22Rv1 (cell line): ENCODE measurements around the gene RABGAP1L.
A peak's percentile ranks its signal among the peaks of the same experiment; 100 is the strongest.

Source experiments
- H3K27ac ChIP-seq: fragments of 450-650 bp; 2 replicates; pipeline ENCODE4 v1.5.1; 2017
- CTCF ChIP-seq: fragments of 450-650 bp; IDR thresholded peaks from 2 replicates; pipeline ENCODE4 v1.5.1; 2017; ENCODE audit warnings: mild to moderate bottlenecking
- ZFX ChIP-seq: fragments of 450-650 bp; IDR thresholded peaks from 2 replicates; pipeline ENCODE4 v1.6.1; 2017; ENCODE audit warnings: antibody characterized with exemption, borderline replicate concordance

RABGAP1L gene

GRCh38 chr1:174871886-174872285 is 712.6 kb downstream of the RABGAP1L start:
- H3K27ac ChIP-seq = no peak overlapping the region
- no peak for TF ChIP-seq ZFX
- no peak for TF ChIP-seq CTCF

DNA sequence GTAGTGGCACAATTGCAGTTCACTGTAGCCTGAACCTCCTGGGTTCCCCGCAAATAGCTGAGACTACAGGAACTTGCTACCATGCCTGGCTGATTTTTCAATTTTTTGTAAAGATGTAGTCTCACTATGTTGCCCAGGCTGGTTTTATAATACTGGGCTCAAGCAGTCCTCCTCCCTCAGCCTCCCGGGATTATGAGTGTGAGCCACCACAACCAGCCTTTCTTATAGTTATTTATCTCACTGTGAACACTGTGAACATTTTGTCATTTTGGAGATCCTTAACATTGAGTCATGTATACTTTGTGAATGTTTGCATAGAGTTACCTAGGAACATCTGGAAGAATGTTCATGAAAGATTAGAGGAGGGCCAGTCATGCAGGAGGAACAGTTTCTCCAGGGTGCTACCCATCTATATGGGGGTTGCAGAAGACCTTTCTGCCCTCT is 713.3 kb downstream of the RABGAP1L start:
- no peak for TF ChIP-seq CTCF
- no peak overlapping the region for H3K27ac ChIP-seq

- H3K27ac ChIP-seq = no peak overlapping the region
- no peak for TF ChIP-seq ZFX
- no peak for TF ChIP-seq CTCF
Observed at GRCh38 chr1:174874331-174875053, 715.2 kb downstream of the RABGAP1L start.

DNA sequence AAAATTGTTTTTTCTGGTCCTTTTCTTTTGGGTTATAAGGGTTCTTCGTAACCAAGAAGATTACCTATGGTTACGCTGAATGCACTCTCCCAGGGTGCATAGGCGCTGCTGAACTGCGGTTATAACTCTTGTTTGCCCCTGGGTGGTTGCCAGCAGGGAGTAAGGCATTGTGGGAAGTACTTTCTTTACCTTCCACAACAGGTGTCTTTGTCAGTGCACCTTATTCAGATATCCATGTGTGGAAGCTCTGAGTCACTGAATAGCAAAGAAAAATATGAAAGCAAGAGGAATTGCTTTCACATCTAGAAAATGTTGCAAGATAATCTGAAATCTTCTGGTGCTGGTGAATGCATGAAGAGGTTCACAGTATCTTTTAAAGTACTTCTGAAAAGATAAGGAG is 716.0 kb downstream of the RABGAP1L start:
- TF ChIP-seq ZFX (no peak), CTCF (no peak)
- H3K27ac ChIP-seq = no peak overlapping the region

DNA sequence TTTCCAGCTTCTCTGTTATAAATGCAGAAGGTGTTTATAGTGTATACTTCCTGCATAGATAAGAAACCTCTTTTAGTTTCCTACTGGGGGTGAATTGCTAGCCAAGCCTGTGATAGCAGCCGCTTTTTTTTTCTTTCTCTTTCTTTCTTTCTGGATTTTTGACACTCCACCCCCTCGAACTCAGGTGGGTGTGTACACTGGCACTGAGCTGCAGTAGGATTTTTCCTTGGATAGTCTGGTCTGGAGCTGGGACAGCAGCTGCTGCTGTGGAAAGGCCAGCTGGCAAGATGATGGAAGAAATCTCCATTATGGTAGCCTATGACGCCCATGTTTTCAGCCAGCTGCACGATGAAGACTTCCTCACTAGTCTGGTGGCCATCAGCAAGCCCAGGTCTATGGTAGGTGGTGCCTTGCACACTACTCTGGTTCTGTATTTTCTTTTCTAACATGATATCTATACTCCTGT is 717.9 kb downstream of the RABGAP1L start:
- no peak overlapping the region for H3K27ac ChIP-seq
- TF ChIP-seq ZFX = no peak
- TF ChIP-seq CTCF = no peak

DNA sequence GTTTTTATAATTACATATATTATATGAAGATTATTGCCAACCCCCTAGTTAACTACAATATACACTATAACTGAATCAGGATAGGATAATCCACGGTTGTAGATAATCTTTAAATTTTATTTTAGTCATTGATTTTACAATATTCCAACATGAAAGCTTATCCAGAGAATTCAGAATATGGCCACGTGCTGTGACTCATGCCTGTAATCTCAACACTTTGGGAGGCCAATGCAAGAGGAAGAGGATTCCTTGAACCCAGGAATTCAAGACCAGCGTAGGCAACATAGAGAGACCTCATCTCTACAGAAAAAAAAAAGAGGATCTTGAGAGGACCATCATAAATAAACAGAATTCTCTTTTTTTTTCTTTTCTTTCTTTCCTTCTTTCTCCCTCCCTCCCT is 720.9 kb downstream of the RABGAP1L start:
- no peak for TF ChIP-seq CTCF
- no peak for TF ChIP-seq ZFX
- H3K27ac ChIP-seq = no peak overlapping the region

DNA sequence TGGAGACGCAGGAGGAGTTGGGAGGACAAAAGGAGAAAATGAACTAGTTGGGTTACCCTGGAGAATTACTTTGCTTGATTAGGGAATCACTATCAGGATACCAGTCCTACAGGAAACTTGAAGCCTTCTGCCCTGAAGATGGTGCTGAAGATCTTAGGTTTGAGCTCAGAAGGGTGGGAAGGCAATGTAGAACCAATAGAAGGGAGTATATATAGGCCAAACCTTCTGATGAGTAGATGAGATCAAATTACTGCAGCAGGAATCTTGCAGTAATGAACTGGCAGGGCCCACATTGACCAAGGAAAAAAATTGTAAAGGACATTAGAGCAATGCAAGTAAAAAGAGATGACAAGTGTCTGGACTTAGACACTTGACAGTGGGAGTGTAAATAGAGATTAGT is 724.1 kb downstream of the RABGAP1L start:
- peak; percentile 41 for TF ChIP-seq CTCF
- TF ChIP-seq ZFX = no peak
- no peak overlapping the region for H3K27ac ChIP-seq
